Keratinocyte (primary cell): ENCODE measurements around the gene TANGO2. TPM values are rescaled to one million over a fixed set of nuclear protein-coding genes. Genes with fewer than 3 reads are reported as not detected.

Source experiments
- DNase-seq: peaks from one replicate; pipeline ENCODE4 v3.0.0-alpha.2; 2011; ENCODE audit warnings: low read depth, missing footprints, low spot score
- FAIRE-seq: peaks from 2 replicates; lab custom pipeline; 2011; peaks lifted over from hg19 to GRCh38; lab: Jason Lieb, UNC
- H2AFZ ChIP-seq: 2 replicates; pipeline ENCODE4 v1.6.0; 2012; ENCODE audit warnings: low read length, control low read depth, inconsistent platforms; ENCODE audit not compliant: control insufficient read depth
- H3K27ac ChIP-seq: 2 replicates; pipeline ENCODE4 v1.5.1; 2011; ENCODE audit warnings: low read length; ENCODE audit not compliant: control insufficient read depth, insufficient read depth
- H3K27me3 ChIP-seq: 3 replicates; pipeline ENCODE4 v1.6.0; 2011; ENCODE audit warnings: low read length; ENCODE audit not compliant: control insufficient read depth, insufficient read depth; ENCODE audit errors: extremely low read depth
- H3K36me3 ChIP-seq, 2 experiments: 2 replicates in 1 of 2; 3 replicates in 1 of 2; pipeline ENCODE4 v1.5.1; 2011; ENCODE audit warnings: low read length in 2 of 2, mild to moderate bottlenecking in 1 of 2; ENCODE audit not compliant: control insufficient read depth in 2 of 2, insufficient read depth in 2 of 2; ENCODE audit errors: extremely low read depth in 1 of 2
- H3K4me1 ChIP-seq: 3 replicates; pipeline ENCODE4 v1.5.1; 2011; ENCODE audit warnings: low read length; ENCODE audit not compliant: control insufficient read depth, insufficient read depth; ENCODE audit errors: extremely low read depth
- H3K4me2 ChIP-seq: 3 replicates; pipeline ENCODE4 v1.6.0; 2011; ENCODE audit warnings: low read depth, low read length; ENCODE audit not compliant: control insufficient read depth, insufficient read depth; ENCODE audit errors: extremely low read depth
- H3K4me3 ChIP-seq, 3 experiments: fragments of 200-600 bp in 1 of 3; sonication (generic) in 1 of 3; 2 replicates in 2 of 3; 3 replicates in 1 of 3; pipeline ENCODE4 v1.5.1; 2011 to 2016; ENCODE audit warnings: low read length in 3 of 3, mild to moderate bottlenecking in 3 of 3, control low read depth in 2 of 3, inconsistent platforms in 1 of 3, low read depth in 1 of 3, mixed read lengths in 1 of 3, mixed run types in 1 of 3, moderate library complexity in 1 of 3; ENCODE audit not compliant: control insufficient read depth in 2 of 3, insufficient read depth in 2 of 3; ENCODE audit errors: extremely low read depth in 1 of 3
- H3K79me2 ChIP-seq: 2 replicates; pipeline ENCODE4 v1.6.0; 2012; ENCODE audit warnings: low read length; ENCODE audit not compliant: control insufficient read depth, insufficient read depth
- H3K9ac ChIP-seq: 3 replicates; pipeline ENCODE4 v1.6.0; 2011; ENCODE audit warnings: low read length; ENCODE audit not compliant: control insufficient read depth, insufficient read depth; ENCODE audit errors: extremely low read depth
- H3K9me1 ChIP-seq: 3 replicates; pipeline ENCODE4 v1.6.0; 2011; ENCODE audit warnings: low read length; ENCODE audit not compliant: control insufficient read depth, insufficient read depth; ENCODE audit errors: extremely low read depth
- H3K9me3 ChIP-seq: 2 replicates; pipeline ENCODE4 v1.5.1; 2012; ENCODE audit warnings: low read depth, low read length; ENCODE audit not compliant: control insufficient read depth
- H4K20me1 ChIP-seq: 3 replicates; pipeline ENCODE4 v1.6.0; 2011; ENCODE audit warnings: low read length; ENCODE audit not compliant: control insufficient read depth, insufficient read depth; ENCODE audit errors: extremely low read depth
- EZH2 ChIP-seq: IDR thresholded peaks from one replicate; pipeline ENCODE4 v1.6.1; 2012; ENCODE audit warnings: inconsistent platforms, mild to moderate bottlenecking, low read length, moderate library complexity
- dilution Hi-C: fragments of 300-500 bp; cut with MboI; formaldehyde crosslinking; loops from one replicate; pipeline ENCODE4 v1.7.0; 2020; ENCODE audit warnings: low sequenced_read_pairs; ENCODE audit not compliant: extremely low pct_ligation_motif_present
- polyA plus RNA-seq, 5 experiments: library from polyadenylated mRNA; depleted of rRNA in 3 of 5; stranded (reverse) in 3 of 5; stranded (forward) in 1 of 5; unstranded in 1 of 5; fragments of >200 nt; gene quantifications; 1 replicate in 1 of 5; 2 replicates in 3 of 5; 3 replicates in 1 of 5; pipeline versions ENCODE4 v1.2.1 to v1.2.3, GENCODE V29; 2011 to 2012; ENCODE audit warnings: missing spikeins in 2 of 5, low read depth in 1 of 5, low replicate concordance in 1 of 5
- TF ChIP-seq, protein P1 (sequence below), 3 experiments: IDR thresholded peaks in 1 of 3; conservative IDR thresholded peaks in 1 of 3; optimal IDR thresholded peaks in 1 of 3; 2 replicates in 2 of 3; 3 replicates in 1 of 3; pipeline versions ENCODE3 to v1.5.1; 2011; ENCODE audit warnings: low read length in 3 of 3, mild to moderate bottlenecking in 3 of 3, moderate library complexity in 2 of 3, control low read depth in 1 of 3, inconsistent platforms in 1 of 3; ENCODE audit not compliant: insufficient read depth in 2 of 3; ENCODE audit errors: extremely low read depth in 1 of 3

Gene TANGO2
- polyA plus RNA-seq, 1 donor (not counting 4 experiments of a cell fraction or from before 2014, with no cell fraction given): 20.1 TPM

DNA sequence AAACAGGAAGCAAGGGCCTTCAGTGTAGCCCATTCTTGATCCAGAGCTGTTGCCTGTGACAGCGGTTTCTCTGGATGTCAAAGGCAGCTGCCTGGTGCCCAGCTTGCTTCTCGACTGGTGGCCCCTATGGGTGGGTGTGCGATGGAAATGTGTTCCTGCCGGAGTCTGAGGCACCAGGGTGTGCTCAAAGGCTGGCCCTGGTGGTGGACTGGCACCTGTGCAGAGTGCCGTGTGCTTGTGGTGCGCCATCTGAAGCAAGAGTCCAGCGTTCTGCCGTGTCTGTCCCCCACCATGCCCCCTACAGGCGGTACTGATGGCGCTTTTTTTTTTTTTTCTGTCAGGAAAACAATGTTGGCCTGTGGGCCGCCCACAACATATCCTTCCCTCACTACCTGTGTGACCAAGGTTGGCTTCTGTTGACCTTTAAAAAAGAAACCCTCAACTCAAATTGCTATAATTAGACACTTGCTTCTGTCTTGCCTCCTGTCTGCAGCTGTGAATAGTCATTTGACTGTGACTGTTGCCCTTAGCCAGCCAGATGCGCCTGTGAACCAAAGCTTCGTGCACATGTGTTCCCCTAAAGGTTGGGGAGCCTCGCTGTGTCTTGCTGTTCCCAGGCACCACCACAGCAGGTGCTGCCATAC is 90.3 kb downstream of the TANGO2 start:
- no peak for FAIRE-seq
- Histone ChIP-seq H3K9me3 (no peaks in the 10 kb centered on the region), H3K9me1 (no peaks in the 10 kb centered on the region), H3K4me3 (no peak overlapping the region), H3K27me3 (no peaks in the 10 kb centered on the region), H3K27ac (no peak overlapping the region), H3K4me1 (peaks cover 8% of the 10 kb centered on the region), H2AFZ (no peak overlapping the region), H3K9ac (no peak overlapping the region), H3K36me3 (peaks cover 52 to 59% of the 10 kb centered on the region in 2 experiments), H3K79me2 (peaks cover 26% of the 10 kb centered on the region), H3K4me2 (no peak overlapping the region), H4K20me1 (no peaks in the 10 kb centered on the region)
- TF ChIP-seq EZH2: no peak
- TF ChIP-seq, protein P1, sequence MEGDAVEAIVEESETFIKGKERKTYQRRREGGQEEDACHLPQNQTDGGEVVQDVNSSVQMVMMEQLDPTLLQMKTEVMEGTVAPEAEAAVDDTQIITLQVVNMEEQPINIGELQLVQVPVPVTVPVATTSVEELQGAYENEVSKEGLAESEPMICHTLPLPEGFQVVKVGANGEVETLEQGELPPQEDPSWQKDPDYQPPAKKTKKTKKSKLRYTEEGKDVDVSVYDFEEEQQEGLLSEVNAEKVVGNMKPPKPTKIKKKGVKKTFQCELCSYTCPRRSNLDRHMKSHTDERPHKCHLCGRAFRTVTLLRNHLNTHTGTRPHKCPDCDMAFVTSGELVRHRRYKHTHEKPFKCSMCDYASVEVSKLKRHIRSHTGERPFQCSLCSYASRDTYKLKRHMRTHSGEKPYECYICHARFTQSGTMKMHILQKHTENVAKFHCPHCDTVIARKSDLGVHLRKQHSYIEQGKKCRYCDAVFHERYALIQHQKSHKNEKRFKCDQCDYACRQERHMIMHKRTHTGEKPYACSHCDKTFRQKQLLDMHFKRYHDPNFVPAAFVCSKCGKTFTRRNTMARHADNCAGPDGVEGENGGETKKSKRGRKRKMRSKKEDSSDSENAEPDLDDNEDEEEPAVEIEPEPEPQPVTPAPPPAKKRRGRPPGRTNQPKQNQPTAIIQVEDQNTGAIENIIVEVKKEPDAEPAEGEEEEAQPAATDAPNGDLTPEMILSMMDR (optimal IDR thresholded peaks at IDR 0.05 in 1 of 3, IDR thresholded peaks at IDR 0.05 in 1 of 3, conservative IDR thresholded peaks at IDR 0.05 in 1 of 3; ENCODE audit: extremely low read depth in 1 of 3, insufficient read depth in 2 of 3, low read length in 3 of 3): peak; percentile 35 to 49 (median 40)
- DNase-seq: no peak
- dilution Hi-C loops: no loop called here

DNA sequence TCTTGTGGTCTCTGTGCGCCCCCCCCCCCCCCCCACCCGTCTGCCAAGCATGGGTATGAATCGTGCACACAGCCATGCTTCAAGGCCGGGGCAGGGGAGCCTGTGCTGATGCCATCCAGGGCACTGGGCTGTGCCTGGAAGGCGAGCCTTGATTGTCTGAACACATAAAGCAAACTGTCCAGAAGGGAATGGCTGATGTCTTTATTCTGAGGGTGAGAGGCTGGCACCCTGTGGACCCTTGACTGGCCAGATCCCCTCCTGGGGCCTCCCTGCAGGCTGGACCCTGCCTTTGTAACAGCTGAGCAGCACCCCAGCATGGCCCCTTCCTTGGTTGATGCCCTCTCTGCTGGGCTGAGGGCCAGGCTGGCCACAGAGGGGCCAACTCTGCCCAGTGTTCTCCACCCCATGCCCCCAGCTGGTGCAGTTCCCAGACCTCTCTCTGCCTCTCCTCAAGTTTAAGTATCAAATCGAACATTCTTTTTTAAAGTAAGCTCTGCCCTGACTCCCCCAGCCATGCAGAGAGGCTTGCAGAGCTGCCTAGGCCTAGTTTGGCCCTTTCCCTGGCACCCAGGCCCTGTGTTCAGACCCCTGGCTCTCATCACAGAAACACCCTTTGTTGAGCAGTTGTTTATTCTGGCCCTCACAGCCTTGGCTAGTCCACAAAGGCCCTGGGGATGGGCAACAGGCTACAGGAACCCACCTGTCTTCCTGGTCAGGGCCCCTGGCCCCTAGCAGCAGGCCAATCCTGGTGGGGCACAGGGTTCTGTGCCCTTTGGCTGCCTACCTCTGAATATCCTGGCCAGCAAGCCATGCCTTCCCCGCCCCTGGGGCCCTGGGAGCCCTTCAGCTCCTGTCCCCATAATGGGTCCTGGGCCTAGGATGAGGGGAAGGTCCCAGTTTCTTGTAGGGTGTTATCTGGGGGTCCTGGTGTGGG is 91.0 kb downstream of the TANGO2 start:
- FAIRE-seq (no peak), DNase-seq (no peak)
- H3K4me1 ChIP-seq: peaks cover 8% of the 10 kb centered on the region
- no peak overlapping the region for H2AFZ ChIP-seq
- H3K4me2 ChIP-seq: no peak overlapping the region
- H3K27ac ChIP-seq: no peak overlapping the region
- no peak overlapping the region for H3K4me3 ChIP-seq
- peaks cover 44 to 52% of the 10 kb centered on the region in 2 experiments for H3K36me3 ChIP-seq
- no peak for TF ChIP-seq EZH2
- TF ChIP-seq, protein P1 (optimal IDR thresholded peaks at IDR 0.05 in 1 of 3, IDR thresholded peaks at IDR 0.05 in 1 of 3, conservative IDR thresholded peaks at IDR 0.05 in 1 of 3; ENCODE audit: extremely low read depth in 1 of 3, insufficient read depth in 2 of 3, low read length in 3 of 3): no peak
- H3K9me1 ChIP-seq: no peaks in the 10 kb centered on the region
- no peaks in the 10 kb centered on the region for H4K20me1 ChIP-seq
- no peaks in the 10 kb centered on the region for H3K9me3 ChIP-seq
- H3K27me3 ChIP-seq: no peaks in the 10 kb centered on the region
- H3K79me2 ChIP-seq: peaks cover 32% of the 10 kb centered on the region
- H3K9ac ChIP-seq: no peak overlapping the region
- dilution Hi-C loops: no loop called here
